NCI-H2107 (cell line): ENCODE data around the gene PTPRN2.

Experiments
- DNase-seq: peaks from one replicate; lab custom pipeline; 2025; lab: John Stamatoyannopoulos, UW

The PTPRN2 gene

DNA sequence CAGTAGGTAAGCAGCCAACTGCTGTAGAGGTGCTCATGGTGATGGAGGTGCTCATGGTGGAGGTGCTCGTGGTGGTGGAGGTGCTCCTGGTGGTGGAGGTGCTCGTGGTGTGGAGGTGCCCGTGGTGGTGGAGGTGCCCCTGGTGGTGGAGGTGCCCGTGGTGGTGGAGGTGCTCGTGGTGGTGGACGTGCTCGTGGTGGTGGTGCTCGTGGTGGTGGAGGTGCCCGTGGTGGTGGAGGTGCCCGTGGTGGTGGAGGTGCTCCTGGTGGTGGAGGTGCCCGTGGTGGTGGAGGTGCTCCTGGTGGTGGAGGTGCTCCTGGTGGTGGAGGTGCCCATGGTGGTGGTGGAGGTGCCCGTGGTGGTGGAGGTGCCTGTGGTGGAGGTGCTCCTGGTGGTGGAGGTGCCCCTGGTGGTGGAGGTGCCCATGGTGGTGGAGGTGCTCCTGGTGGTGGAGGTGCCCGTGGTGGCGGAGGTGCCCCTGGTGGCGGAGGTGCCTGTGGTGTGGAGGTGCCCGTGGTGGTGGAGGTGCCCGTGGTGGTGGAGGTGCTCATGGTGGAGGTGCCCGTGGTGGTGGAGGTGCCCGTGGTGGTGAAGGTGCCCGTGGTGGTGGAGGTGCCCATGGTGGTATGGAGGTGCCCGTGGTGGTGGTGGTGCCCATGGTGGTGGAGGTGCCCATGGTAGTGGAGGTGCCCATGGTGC, 517.3 kb downstream of the PTPRN2 start:
- DNase-seq = no peak

- no peak for DNase-seq
These were observed 518.8 kb downstream of the PTPRN2 start for GRCh38 chr7:158068853-158069252.

GRCh38 chr7:158067931-158068482, 519.6 kb downstream of the PTPRN2 start:
- no peak for DNase-seq

DNA sequence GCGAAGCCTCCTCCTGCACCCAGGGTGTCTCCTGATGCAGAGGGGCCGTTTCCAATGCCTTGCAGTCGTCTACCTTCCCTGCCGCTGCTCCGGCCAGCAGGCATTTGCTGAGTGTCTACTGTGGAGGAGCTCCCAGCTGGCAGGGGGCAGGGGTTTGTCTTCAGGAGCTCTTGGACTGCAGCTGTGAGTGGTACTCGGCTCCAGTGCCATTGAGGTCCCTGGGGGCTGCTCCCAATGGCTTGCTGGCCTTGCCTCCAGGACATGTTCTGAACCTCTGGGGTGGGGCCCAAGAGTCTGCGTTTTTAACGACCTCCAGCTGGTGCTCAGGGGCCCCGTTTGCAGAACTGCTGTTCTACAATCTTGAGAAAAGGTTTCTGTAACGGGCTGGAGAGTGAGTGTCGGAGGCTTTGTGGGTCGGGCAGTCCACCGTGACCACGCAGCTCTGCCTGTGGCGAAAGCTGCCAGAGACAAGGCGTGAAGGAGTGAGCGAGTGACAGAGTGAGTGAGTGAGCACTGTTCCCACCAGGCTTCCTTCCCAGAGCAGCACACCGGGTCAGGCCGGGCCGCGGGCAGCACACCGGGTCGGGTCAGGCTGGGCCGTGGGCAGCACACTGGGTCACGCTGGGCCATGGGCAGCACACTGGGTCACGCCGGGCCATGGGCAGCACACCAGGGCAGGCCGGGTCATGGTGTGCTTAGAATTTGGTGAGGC, 520.2 kb downstream of the PTPRN2 start:
- no peak for DNase-seq

- no peak for DNase-seq
These were observed 521.5 kb downstream of the PTPRN2 start for GRCh38 chr7:158066085-158066484.

DNA sequence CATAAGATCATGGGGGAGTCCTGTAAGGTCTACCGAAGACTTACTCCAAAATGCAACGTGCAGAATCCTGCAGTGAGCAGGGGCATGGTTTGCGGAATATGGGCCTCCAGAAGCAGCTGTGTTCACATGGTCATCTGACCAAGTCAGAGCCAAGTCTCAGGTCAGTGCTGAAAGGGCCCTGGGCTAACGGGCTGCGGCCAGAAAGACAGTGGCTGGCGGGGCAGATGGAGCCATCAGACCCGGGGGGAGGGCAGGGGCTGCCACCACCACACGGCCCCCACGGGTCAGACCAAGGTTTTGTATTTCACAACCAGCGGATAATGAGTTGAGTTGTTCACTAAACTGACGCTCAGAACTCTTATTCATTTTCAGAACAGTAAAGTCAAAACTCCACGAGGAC, 522.3 kb downstream of the PTPRN2 start:
- DNase-seq = no peak

DNA sequence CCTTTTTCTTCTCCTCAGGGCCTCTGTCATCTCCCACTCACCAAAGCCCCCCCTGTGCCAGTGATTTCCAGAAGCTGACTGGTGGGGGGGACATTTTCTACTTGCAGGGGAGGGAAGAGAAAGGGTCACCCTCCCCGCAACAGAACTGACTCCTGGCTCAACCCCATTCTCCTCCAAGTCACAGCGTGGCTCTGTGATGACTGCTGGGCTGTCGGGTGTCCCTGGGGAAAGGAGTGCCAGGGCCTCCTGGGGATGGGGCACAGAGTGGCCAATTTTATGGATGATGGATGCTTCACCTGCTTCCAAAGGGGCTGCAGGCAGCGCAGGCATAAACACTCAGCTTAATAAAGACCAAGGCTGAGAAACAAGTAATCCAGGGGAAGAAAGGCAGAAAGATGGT, 523.0 kb downstream of the PTPRN2 start:
- no peak for DNase-seq

DNA sequence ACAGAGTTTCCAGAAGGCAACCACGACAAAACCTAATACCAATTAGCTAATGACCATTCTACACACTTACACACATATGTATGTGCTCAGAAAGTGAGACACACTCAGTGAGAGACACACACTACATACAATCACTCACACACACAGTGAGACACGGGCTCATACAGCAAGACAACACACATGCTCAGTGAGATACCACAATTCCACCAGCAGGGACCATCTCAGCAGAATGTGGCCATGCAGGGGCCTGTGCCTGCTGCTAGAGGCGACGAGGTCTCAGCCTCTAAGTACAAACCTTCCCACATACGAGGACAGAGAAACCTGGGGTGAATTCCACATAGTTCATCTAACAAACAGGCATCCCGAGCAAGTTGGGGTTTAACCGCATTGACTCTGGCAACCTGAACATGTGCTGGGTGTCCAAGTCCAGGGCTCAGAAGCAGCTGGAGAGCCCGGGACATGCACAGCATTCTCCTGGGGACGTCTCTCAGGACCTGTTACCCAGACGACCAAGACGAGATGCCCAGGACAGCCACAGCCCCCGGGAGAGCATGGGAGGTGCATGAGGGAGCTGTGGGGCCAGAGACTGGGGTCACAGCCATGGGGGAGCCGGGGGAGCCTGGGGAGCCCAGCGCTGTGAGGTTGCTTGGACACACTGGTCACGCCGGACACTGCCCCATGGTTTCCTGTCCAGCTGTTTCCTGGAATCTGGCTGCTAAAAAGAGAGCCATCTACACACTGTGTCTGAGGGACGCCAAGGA, 523.6 kb downstream of the PTPRN2 start:
- no peak for DNase-seq

GRCh38 chr7:158062661-158063060, 525.0 kb downstream of the PTPRN2 start:
- no peak for DNase-seq

DNA sequence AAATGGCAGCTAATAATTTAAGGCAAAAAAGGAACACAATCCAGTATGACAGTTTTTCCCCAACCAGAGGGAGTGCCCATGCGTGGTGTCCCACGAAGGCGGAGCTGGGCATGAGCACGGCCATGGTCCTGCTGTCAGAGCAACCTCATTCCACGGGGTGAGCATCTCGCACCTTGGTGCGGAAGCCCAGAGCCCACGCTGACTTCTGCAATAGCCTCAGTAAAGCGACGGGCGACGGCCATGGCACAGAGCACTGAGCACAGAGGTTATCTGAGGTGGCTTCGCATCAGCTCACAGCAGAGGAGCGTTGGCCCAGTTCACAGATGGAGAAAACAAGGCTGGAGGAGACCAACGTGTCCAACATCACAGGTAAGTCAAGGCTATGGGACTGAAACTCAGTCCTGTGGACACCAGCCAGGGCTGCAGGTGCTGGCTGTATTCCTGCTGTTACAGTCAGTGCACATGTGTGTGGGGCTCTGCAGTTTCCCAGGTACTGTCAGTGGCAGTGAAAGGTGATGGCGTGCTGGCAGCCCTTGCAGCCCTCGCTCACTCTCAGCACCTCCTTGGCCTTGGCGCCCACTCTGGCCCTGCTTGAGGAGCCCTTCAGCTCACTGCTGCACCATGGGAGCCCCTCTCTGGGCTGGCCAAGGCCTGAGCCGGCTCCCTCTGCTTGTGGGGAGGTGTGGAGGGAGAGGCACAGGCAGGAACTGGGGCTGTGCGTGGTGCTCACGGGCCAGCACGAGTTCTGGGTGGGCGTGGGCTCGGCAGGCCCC, 525.6 kb downstream of the PTPRN2 start:
- no peak for DNase-seq

DNA sequence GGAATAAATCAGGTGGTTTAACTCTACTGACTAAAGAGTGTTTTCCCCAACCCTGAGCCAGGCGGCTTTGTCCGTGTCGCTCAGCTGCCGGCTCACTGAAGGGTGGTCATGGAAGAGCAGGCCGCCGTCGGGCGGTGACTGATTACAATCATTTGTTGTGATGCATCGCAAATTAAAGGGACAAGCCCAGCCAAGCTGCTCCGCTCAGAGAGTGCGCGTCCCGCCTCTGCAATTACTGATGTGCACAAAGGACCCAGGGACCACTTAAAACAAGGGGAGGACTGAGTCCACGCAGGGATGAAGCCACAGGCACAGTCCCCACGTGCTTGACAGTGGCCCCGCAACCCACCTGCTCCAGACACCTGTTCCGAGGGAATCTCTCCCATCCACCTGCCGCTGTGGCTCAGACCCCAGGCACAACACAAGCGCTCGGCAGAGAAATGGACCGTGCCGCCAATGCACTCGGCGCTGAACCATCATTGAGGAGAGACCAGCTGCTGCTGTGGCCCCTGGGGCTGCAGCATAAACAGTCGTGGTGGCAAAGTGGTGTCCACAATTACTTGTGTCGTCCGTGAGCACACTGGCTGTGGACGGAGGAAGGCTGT, 526.5 kb downstream of the PTPRN2 start:
- no peak for DNase-seq

- no peak for DNase-seq
These were observed 527.4 kb downstream of the PTPRN2 start for GRCh38 chr7:158060216-158060615.

DNA sequence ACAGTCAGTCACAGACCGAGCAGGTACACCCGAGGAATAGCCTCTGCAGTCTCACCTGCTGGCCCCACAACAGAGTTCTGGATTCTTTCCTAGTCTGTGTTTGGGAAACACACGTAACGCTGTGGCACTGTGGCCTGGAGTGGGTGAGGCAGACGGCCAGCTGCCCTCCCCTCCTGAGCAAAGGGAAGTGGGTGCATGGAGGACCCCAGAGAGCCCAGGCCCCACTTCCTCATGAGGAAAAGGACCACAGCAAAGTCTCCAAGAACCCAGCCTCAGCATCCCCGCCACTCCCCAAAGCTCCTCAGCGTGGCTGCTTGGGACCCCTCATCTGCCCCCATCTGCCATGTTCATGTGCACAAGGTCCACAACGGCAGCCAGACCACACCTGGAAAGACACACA, 530.2 kb downstream of the PTPRN2 start:
- DNase-seq = no peak

DNA sequence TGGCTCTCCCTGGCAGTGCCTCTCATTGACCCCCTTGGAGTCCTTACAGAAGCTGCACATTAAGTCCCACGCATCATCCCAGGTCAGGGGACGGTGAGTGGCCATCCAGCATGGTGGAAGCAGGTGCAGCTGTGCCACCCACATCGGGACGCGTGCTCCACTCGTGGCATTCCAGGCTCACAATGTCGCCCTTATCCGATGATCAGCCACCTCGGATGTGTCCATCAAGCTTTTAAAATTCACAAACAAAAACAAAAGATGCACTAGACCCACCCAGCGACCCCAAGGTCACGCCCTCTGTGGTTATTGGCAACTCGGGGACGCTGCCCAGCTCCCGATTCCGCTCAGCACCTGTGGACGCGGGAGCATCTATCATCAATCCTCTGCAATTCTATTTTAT, 530.9 kb downstream of the PTPRN2 start:
- no peak for DNase-seq

DNA sequence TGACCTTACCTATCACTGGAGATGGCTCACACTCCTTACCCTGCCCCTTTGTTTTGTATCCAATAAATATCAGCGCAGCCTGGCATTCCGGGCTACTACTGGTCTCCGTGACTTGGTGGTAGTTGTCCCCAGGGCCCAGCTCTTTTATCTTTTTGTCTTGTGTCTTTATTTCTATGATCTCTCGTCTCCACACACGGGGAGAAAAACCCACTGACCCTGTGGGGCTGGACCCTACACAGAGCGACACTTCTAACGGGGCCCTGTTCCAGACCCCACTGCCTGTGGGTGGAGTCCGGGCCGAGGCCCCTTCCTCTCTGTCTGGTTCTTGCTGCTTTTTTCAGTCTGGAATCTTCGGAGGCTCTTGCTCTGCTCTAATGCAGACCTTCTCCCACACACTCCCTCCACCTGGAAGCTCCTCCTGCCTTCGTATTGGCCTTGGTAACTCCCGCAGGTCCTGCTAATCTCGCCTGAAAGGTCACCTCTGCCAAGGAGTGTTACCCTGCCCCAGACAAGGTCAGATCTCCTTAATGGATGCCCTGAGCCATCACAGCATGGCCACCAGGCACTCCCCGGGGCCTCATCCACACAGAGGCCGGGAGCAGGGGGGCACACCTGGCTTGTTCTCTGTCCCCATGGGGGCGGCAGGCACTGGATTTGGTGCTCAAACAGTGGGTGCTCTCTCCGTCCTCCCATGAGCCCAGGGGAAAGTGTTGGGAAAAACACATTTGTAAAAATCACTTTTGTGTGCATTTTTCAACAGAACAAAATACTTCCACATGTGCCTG, 531.7 kb downstream of the PTPRN2 start:
- no peak for DNase-seq

GRCh38 chr7:158054611-158055010, 533.0 kb downstream of the PTPRN2 start:
- DNase-seq = no peak

DNA sequence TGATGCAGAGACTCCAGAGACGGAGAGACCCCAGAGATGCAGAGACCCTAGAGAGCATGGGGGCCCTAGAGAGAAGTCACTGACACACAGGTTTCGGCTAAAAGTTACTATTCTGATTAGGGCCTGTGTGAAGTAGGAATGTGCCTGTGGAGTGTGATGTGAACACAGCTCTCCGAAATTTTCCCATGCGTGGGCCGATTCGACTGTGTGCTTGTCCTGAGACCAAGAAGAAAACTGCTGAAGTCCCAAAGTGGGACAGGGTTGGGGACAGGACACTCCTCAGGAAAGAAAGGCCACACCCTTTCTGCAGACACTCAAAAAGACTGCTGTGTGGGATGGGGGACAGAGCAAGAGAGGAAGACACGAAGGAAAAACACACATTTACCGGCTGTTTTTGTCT, 533.5 kb downstream of the PTPRN2 start:
- no peak for DNase-seq

- DNase-seq = no peak
These were observed 534.3 kb downstream of the PTPRN2 start for GRCh38 chr7:158053183-158053915.

DNA sequence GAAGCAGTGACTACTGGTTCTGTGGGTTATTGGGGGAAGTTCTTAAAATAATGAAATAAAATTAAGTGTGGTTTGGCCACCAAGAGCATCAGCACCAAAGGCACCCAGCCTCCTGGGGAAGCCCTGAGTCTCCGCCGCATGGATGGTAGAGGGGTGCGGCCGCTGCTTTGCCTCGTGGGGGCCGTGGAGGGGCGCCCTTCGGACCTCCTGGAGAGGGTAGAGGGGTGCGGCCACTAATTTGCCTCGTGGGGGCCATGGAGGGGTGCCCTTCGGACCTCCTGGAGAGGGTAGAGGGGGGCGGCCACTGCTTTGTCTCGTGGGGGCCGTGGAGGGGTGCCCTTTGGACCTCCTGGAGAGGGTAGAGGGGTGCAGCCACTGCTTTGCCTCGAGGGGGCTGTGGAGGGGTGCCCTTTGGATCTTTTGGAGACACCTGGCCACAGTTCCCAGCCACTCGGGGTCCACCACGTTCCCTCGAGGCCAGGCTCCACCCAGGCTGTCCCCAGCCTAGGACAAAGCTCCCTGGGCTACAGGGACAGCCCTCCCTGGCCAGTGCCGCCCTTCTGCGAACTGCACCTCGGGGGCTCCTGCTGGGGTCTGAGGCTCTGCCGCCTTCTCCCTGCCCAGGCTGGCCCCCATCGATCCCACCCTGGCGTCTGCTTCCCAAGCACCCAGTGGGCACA, 535.1 kb downstream of the PTPRN2 start:
- DNase-seq = no peak
